Measurements from ENCODE around the gene TTN. TPM values are rescaled to one million over a fixed set of nuclear protein-coding genes. Genes with fewer than 3 reads are reported as not detected.

Gene TTN
- total RNA-seq, 6 experiments from 2014 or later = 0.42 to 9.5 (median 0.97) TPM

GRCh38 chr2:178498137-178498536, 309.1 kb downstream of the TTN start:
- TF ChIP-seq CTCF (IDR thresholded peaks at IDR 0.05) (no peak), POLR2A (IDR thresholded peaks at IDR 0.05) (no peak)
- ATAC-seq = no peak
- no peaks in the 10 kb centered on the region for H3K27me3 ChIP-seq
- no peak overlapping the region for H3K27ac ChIP-seq
- DNase-seq = no peak
- no peaks in the 10 kb centered on the region for H3K4me1 ChIP-seq
- H3K9me3 ChIP-seq = no peaks in the 10 kb centered on the region
- intact Hi-C loops (cut with DNase I) = no loop called here
- peaks cover 0 to 92% (median 24%) of the 10 kb centered on the region in 4 donors for H3K36me3 ChIP-seq
- no peak overlapping the region for H3K4me3 ChIP-seq

- DNase-seq = no peak
- H3K27ac ChIP-seq = no peak overlapping the region
- intact Hi-C loops (cut with DNase I) = no loop called here
- H3K4me1 ChIP-seq = no peaks in the 10 kb centered on the region
- no peak for ATAC-seq
- no peaks in the 10 kb centered on the region for H3K9me3 ChIP-seq
- H3K36me3 ChIP-seq = peaks cover 0 to 90% (median 20%) of the 10 kb centered on the region in 4 donors
- 82% methylated on average over 4 of the region's 4 CpGs for WGBS (ENCODE audit: insufficient coverage, low coverage, low lambda C conversion rate, missing lambda C conversion rate)
- no peak for TF ChIP-seq POLR2A (IDR thresholded peaks at IDR 0.05)
- TF ChIP-seq CTCF (IDR thresholded peaks at IDR 0.05) = no peak
- no peak overlapping the region for H3K4me3 ChIP-seq
- H3K27me3 ChIP-seq = no peaks in the 10 kb centered on the region
Observed at GRCh38 chr2:178496049-178496448, 311.2 kb downstream of the TTN start.

GRCh38 chr2:178491612-178492011, 315.6 kb downstream of the TTN start:
- intact Hi-C loops (cut with DNase I) = no loop called here
- DNase-seq (no peak), ATAC-seq (no peak)
- Histone ChIP-seq H3K4me1 (no peaks in the 10 kb centered on the region), H3K4me3 (no peak overlapping the region), H3K27me3 (no peaks in the 10 kb centered on the region), H3K9me3 (no peaks in the 10 kb centered on the region), H3K36me3 (peaks cover 0 to 61% (median 9%) of the 10 kb centered on the region in 4 donors), H3K27ac (no peak overlapping the region)
- TF ChIP-seq CTCF (IDR thresholded peaks at IDR 0.05) (no peak), POLR2A (IDR thresholded peaks at IDR 0.05) (no peak)
- 94% methylated on average over 6 of the region's 6 CpGs for WGBS (ENCODE audit: insufficient coverage, low coverage, low lambda C conversion rate, missing lambda C conversion rate)

- H3K27me3 ChIP-seq = no peaks in the 10 kb centered on the region
- no peak for DNase-seq
Observed at GRCh38 chr2:178485356-178485755, 321.9 kb downstream of the TTN start.

More at GRCh38 chr2:178485356-178485755, 321.9 kb downstream of the TTN start:
- WGBS (ENCODE audit: insufficient coverage, low coverage, low lambda C conversion rate, missing lambda C conversion rate) = 53% methylated on average over 3 of the region's 3 CpGs
- H3K9me3 ChIP-seq = no peaks in the 10 kb centered on the region
- ATAC-seq = peak in 1 of 4 donors; percentile 25
- H3K4me3 ChIP-seq = no peak overlapping the region
- H3K4me1 ChIP-seq = peaks cover 0 to 36% (median 0%) of the 10 kb centered on the region in 4 donors
- no peak overlapping the region for H3K27ac ChIP-seq
- TF ChIP-seq CTCF (IDR thresholded peaks at IDR 0.05) (no peak), POLR2A (IDR thresholded peaks at IDR 0.05) (no peak)
- intact Hi-C loops (cut with DNase I) = no loop called here
- H3K36me3 ChIP-seq = peaks cover 0 to 1% (median 0%) of the 10 kb centered on the region in 4 donors
